Hematopoietic multipotent progenitor cell treated with erythropoietin and hydrocortisone succinate and interleukin-3 and kit ligand, for 4 days (in vitro differentiated cells): ENCODE data around the gene KCTD10.
"Not testable (repeated sequence)": the region's sequence is repeated elsewhere in the genome, so short reads cannot be mapped to it uniquely, and the experiment has no call there.

ENCODE experiments used
- DNase-seq: peaks from one replicate; pipeline ENCODE4 v3.0.0-alpha.2; 2015

KCTD10 gene

DNA sequence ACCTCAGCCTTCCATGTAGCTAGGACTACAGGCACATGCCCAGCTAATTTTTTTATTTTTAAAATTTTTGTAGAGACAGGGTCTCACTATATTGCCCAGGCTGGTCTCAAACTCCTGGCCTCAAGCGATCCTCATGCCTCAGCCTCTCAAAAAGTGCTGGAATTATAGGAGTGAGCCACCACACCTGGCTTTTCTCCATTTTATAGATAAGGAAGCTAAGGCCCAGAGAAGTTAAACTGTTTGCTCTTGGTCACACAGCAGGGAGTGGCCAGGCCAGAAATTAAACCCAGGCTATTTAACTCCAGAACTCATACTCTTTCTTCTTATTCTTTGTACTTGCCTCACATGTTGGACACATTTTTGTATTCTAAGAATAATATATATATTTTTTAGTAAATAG, 16.8 kb upstream of the KCTD10 start:
- no peak for DNase-seq

- no peak for DNase-seq
Measured at GRCh38 chr12:109493090-109493489, 16.0 kb upstream of the KCTD10 start.

GRCh38 chr12:109492371-109492770, 15.3 kb upstream of the KCTD10 start:
- DNase-seq = no peak

DNA sequence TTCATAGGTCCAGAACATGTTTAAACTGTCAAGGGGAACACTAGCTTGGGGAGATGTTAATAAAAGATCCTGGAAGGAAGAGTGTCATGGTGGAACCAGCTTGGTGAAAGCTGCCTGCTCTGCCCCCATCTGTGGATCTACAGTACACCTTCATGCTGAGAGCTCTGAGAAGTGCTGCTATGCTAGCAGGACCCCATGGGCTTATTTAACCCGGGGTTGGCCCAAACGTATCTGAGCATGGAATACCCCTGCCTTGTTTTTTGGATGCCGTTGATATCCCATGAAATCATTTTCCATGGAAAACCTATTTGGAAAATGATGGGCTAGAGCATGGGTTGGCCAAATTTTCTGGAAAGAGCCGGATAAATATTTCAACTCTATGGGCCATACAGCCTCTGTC, 14.6 kb upstream of the KCTD10 start:
- no peak for DNase-seq

- no peak for DNase-seq
Measured at GRCh38 chr12:109489955-109490565, 13.0 kb upstream of the KCTD10 start.

- DNase-seq = no peak
Measured at GRCh38 chr12:109489016-109489954, 12.2 kb upstream of the KCTD10 start.

- DNase-seq = no peak
Measured at GRCh38 chr12:109488051-109488665, 11.1 kb upstream of the KCTD10 start.

- DNase-seq = no peak
Measured at GRCh38 chr12:109487181-109488050, 10.3 kb upstream of the KCTD10 start.

- no peak for DNase-seq
Measured at GRCh38 chr12:109485201-109485600, 8.1 kb upstream of the KCTD10 start.

DNA sequence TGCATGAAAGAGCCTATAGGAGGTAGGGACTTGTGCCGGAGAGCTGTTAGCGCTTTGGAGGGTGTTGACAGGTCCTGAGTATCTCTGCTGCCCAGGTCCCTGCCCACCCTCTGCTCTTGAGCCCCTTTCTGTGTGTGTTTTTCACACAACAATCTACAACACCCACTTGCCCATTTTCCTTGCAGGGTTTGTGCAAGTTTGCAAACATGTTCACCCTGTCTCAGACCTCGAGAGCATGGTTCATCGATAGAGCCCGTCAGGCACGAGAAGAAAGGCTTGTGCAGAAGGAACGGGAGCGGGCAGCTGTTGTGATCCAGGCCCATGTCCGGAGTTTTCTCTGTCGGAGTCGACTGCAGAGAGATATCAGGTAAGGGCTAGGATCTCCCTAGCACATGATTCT, 6.2 kb upstream of the KCTD10 start:
- no peak for DNase-seq

DNA sequence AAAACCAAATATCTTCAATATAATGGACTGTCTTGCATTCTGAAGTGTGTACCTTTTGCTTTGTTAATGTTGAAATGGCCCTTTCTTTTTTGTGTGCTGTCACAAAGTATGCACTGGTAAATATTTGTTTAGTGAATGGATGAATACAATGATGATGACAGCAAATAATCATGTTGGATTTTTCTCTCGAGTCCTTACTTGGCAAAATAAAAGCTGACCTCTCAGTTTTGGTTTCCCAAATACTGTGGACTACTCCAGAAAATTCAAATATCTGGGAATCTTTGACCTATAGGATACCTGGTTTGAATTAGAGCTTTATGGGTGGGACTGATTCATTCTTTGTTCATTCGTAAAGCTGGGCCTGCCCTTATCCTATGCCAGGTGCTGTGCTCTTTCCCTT, 5.8 kb upstream of the KCTD10 start:
- no peak for DNase-seq

- DNase-seq = no peak
Measured at GRCh38 chr12:109482491-109482890, 5.4 kb upstream of the KCTD10 start.

GRCh38 chr12:109481863-109482262, 4.8 kb upstream of the KCTD10 start:
- no peak for DNase-seq

DNA sequence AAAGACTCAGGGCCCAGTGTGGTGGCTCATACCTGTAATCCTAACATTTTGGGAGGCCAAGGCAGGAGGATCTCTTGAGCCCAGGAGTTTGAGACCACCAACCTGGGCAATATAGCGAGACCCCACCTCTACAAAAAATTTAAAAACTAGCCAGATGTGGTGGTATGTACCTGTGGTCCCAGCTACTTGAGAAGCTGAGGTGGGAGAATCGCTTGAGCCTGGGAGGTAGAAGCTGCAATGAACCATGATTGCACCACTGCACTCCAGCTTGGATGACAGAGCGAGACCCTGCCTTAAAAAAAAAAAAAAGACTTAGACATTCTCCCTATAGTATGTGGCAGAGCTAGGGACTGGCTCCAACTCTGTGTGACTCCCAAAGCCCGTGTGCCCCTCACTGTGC, 3.3 kb upstream of the KCTD10 start:
- no peak for DNase-seq

DNA sequence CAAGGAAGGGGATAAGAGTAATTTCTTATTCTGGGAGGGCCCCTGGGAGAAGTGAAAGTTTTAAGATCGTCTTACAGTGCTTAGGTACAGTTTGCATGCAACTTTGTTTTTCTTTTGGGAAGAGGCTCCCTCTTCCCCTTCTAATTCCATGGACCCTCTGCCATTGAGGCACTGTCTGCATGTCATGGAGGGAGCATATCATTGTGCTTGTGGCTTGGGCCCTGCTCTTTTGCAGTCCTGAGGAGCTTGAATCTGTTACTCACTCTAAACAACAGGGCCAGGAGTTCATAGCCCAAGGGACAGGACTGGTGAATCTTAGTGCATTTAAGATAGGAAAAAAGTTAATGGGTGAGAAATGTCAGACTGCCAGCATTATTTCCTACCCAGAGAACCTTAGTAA, 2.7 kb upstream of the KCTD10 start:
- DNase-seq = no peak

GRCh38 chr12:109477963-109478315, 839 bp upstream of the KCTD10 start:
- DNase-seq = no peak

DNA sequence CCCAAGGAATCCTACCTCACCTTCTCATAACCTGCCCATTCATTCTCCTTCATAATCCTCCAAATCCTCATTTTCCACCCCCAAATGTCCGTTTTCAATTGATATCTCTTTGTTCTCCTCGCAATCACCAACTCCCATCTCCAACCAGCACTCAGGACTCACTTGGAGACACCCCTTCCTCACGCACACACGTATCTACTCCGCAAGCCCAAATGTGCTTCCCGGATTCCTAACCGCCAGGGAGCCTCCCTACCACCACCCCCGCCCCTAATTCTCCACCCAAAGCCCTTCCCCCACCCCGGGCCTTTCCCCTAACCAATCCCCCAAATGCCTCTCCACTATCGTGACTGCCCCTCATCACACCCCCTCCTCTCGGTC, 304 bp downstream of the KCTD10 start:
- no peak for DNase-seq

DNA sequence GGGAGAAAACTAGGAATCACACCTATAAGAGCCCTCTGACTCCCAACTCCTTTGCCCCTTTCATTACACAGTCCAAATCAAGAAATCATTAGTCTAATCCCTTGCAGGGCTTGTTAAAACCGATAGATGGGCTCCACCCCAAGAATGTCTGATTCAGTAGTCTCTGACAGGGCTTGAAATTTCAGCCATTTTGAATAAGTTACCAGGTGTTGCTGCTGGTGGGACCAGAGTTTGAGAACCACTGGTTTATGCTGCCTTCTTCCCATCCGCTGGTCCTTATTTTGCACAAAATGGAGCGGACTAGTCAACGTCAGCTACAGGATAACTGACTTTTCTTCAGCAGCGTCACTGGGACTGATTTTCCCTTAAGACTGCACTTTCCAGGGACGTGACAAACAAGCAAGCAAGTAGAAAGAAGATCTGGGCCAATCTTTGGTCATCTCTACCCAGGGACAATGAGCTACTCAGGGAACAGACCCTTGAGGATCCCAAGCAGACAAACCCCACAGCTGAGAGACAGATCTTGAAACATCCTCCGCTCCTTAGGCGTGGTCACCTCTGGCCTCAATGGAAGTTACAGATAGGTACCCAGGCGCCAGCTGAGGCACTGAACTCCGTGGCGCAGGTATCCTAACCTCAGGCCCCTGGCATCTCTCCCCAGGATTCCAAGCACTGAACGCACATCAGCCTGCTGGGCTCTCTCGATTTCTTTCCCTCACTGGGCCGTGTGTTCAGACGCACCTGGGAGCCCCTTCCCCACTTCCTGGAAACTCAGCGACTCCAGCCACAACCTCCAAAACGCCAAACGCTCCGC, 900 bp downstream of the KCTD10 start:
- no peak for DNase-seq

DNA sequence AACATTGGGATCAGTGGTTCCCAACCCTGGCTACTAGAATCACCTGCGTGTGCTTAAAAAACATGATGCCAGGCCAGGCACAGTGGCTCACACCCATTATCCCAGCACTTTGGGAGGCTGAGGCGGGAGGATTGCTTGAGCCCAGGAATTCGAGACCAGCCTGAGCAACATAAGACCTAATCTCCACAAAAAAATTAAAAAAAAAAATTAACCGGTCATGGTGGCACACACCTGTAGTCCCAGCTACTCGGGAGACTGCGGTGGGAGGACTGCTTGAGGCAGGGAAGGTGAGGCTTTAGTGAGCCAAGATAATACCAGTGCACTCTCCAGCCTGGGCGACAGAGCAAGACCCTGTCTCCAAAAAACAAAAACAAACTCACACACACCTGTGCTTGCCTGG, 2.0 kb downstream of the KCTD10 start:
- no peak for DNase-seq

- DNase-seq = not testable (repeated sequence)
Measured at GRCh38 chr12:109473526-109474270, 3.4 kb downstream of the KCTD10 start.

DNA sequence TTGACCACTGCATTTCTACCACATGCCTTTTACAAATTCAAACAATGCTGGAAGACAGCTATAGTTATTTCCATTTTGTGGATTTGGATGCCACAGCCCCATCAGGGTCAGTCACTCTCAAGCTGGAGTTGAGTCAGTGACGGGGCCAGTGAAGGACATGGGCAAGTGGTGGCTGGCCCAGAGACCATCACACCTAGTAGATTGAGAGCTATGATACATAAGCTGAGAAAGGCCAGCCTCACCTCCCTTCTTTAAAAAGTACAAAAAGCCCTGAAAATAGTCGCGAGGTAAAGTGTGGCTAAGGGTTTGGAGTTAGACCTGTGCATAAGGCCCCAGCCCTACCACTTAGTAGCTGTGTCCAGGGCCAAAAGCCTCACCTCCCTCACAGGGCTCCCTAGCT, 4.1 kb downstream of the KCTD10 start:
- DNase-seq = no peak

DNA sequence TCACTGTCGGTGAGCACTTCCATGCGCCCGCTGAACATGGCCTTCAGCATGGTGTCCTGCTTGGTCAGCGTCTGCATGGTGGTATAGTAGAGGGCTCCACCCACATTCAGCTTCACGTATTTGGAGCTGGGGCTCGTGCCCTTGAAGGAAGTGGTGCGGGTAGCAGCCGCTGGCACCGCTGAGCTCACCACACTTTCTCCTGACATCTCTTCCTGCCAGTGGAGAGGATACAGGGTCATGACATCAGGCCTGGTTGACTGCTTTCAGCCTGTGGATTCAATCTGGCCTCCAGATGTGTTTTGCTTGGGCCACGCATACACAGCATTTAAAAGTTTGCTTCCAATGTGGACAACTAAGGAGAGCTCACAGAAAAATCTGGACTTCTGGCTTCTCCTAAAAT, 7.6 kb downstream of the KCTD10 start:
- DNase-seq = no peak
